ENCODE results near the gene TMEM117.
"Not testable (repeated sequence)": the region's sequence is repeated elsewhere in the genome, so short reads cannot be mapped to it uniquely, and the experiment has no call there.

TMEM117 gene

GRCh38 chr12:44100264-44100663 lies 264.4 kb downstream of the TMEM117 start:
- no peak for DNase-seq (ENCODE audit: low read depth)

GRCh38 chr12:44101475-44101874 lies 265.6 kb downstream of the TMEM117 start:
- no peak for DNase-seq (ENCODE audit: low read depth)

- DNase-seq (ENCODE audit: low read depth): no peak
These were observed 279.0 kb downstream of the TMEM117 start for GRCh38 chr12:44114906-44115305.

GRCh38 chr12:44117337-44117736 lies 281.5 kb downstream of the TMEM117 start:
- no peak for DNase-seq (ENCODE audit: low read depth)

GRCh38 chr12:44118946-44119345 lies 283.1 kb downstream of the TMEM117 start:
- no peak for DNase-seq (ENCODE audit: low read depth)

- DNase-seq (ENCODE audit: low read depth): no peak
These were observed 290.9 kb downstream of the TMEM117 start for GRCh38 chr12:44126806-44127205.

GRCh38 chr12:44127966-44128710 lies 292.3 kb downstream of the TMEM117 start:
- DNase-seq (ENCODE audit: low read depth): no peak

GRCh38 chr12:44143175-44143574 lies 307.3 kb downstream of the TMEM117 start:
- no peak for DNase-seq (ENCODE audit: low read depth)

- no peak for DNase-seq (ENCODE audit: low read depth)
These were observed 313.1 kb downstream of the TMEM117 start for GRCh38 chr12:44148936-44149335.

- DNase-seq (ENCODE audit: low read depth): no peak
These were observed 318.2 kb downstream of the TMEM117 start for GRCh38 chr12:44154128-44154527.

GRCh38 chr12:44155358-44155757 lies 319.5 kb downstream of the TMEM117 start:
- DNase-seq (ENCODE audit: low read depth): no peak

GRCh38 chr12:44157359-44157758 lies 321.5 kb downstream of the TMEM117 start:
- no peak for DNase-seq (ENCODE audit: low read depth)

GRCh38 chr12:44158746-44159145 lies 322.9 kb downstream of the TMEM117 start:
- DNase-seq (ENCODE audit: low read depth): no peak

GRCh38 chr12:44159216-44159615 lies 323.3 kb downstream of the TMEM117 start:
- DNase-seq (ENCODE audit: low read depth): no peak

GRCh38 chr12:44159862-44160261 lies 324.0 kb downstream of the TMEM117 start:
- no peak for DNase-seq (ENCODE audit: low read depth)

GRCh38 chr12:44162961-44163360 lies 327.1 kb downstream of the TMEM117 start:
- no peak for DNase-seq (ENCODE audit: low read depth)

- no peak for DNase-seq (ENCODE audit: low read depth)
These were observed 338.2 kb downstream of the TMEM117 start for GRCh38 chr12:44174053-44174452.

- no peak for DNase-seq (ENCODE audit: low read depth)
These were observed 348.8 kb downstream of the TMEM117 start for GRCh38 chr12:44184499-44185206.

GRCh38 chr12:44193281-44193680 lies 357.4 kb downstream of the TMEM117 start:
- no peak for DNase-seq (ENCODE audit: low read depth)

GRCh38 chr12:44195719-44196118 lies 359.8 kb downstream of the TMEM117 start:
- DNase-seq (ENCODE audit: low read depth): not testable (repeated sequence)

- DNase-seq (ENCODE audit: low read depth): no peak
These were observed 370.2 kb downstream of the TMEM117 start for GRCh38 chr12:44206045-44206444.

- no peak for DNase-seq (ENCODE audit: low read depth)
These were observed 381.4 kb downstream of the TMEM117 start for GRCh38 chr12:44217146-44217883.

- no peak for DNase-seq (ENCODE audit: low read depth)
These were observed 387.9 kb downstream of the TMEM117 start for GRCh38 chr12:44223736-44224135.
